IPS DF 6.9 (cell line): Measurements from ENCODE around the gene RRN3.
"Not testable (repeated sequence)": the region's sequence is repeated elsewhere in the genome, so short reads cannot be mapped to it uniquely, and the experiment has no call there.

Experiments
- DNase-seq: peaks from one replicate; pipeline ENCODE4 v3.0.0-alpha.2; 2013; ENCODE audit warnings: low read depth, low spot score
- H3K27ac ChIP-seq: one replicate; pipeline ENCODE4 v1.5.1; 2013; ENCODE audit warnings: low read length, control low read depth
- H3K27me3 ChIP-seq: 2 replicates; pipeline ENCODE4 v1.6.1; 2013; ENCODE audit warnings: mild to moderate bottlenecking, low read length; ENCODE audit not compliant: control insufficient read depth, insufficient read depth
- H3K36me3 ChIP-seq: 2 replicates; pipeline ENCODE4 v1.6.1; 2013; ENCODE audit warnings: low read length; ENCODE audit not compliant: control insufficient read depth, insufficient read depth
- H3K4me1 ChIP-seq: 2 replicates; pipeline ENCODE4 v1.6.1; 2013; ENCODE audit warnings: low read length; ENCODE audit not compliant: control insufficient read depth, insufficient read depth
- H3K4me3 ChIP-seq: 2 replicates; pipeline ENCODE4 v1.5.1; 2013; ENCODE audit warnings: mild to moderate bottlenecking, low read length
- H3K9me3 ChIP-seq: 2 replicates; pipeline ENCODE4 v1.6.1; 2013; ENCODE audit warnings: low read length, inconsistent platforms; ENCODE audit not compliant: control insufficient read depth, insufficient read depth
- WGBS: extraction: QIAGEN DNeasy Blood & Tissue Kit; methylation state at CpG from one replicate; pipeline ENCODE4 v1.1.7; 2013; ENCODE audit warnings: mixed read lengths, missing lambda C conversion rate; ENCODE audit not compliant: insufficient read length, insufficient coverage; 5-methylcytosine and 5-hydroxymethylcytosine counted together

Gene RRN3

GRCh38 chr16:15093955-15094827 is at the start of gene RRN3:
TSS of gene RRN3 (minus strand) at chr16:15094272. CDS start at chr16:15094233, 39 bp downstream.
- not testable (repeated sequence) for H3K27ac ChIP-seq, H3K4me1 ChIP-seq, H3K36me3 ChIP-seq, H3K27me3 ChIP-seq, H3K9me3 ChIP-seq
- peak within 1 kb of the TSS; percentile 70 for H3K4me3 ChIP-seq
- peak; percentile 80 for DNase-seq
- no CpG with 5 or more reads among the region's 56 CpGs for WGBS

GRCh38 chr16:15143601-15144091 is 49.6 kb upstream of the RRN3 start:
- not testable (repeated sequence) for H3K27me3 ChIP-seq, H3K9me3 ChIP-seq, H3K36me3 ChIP-seq, H3K4me3 ChIP-seq, DNase-seq, H3K27ac ChIP-seq
- no CpG with 5 or more reads among the region's 26 CpGs for WGBS
- peaks cover 12% of the 10 kb centered on the region; the same call in 1 of the 2 replicates for H3K4me1 ChIP-seq

GRCh38 chr16:15142891-15143600 is 49.0 kb upstream of the RRN3 start:
- not testable (repeated sequence) for H3K36me3 ChIP-seq, DNase-seq, H3K27me3 ChIP-seq, H3K27ac ChIP-seq, H3K9me3 ChIP-seq, H3K4me3 ChIP-seq
- peaks cover 12% of the 10 kb centered on the region; the same call in 1 of the 2 replicates for H3K4me1 ChIP-seq
- WGBS: no CpG with 5 or more reads among the region's 26 CpGs

GRCh38 chr16:15142107-15142890 is 48.2 kb upstream of the RRN3 start:
- peaks cover 12% of the 10 kb centered on the region; the same call in 1 of the 2 replicates for H3K4me1 ChIP-seq
- not testable (repeated sequence) for H3K4me3 ChIP-seq, DNase-seq, H3K27ac ChIP-seq, H3K9me3 ChIP-seq, H3K27me3 ChIP-seq, H3K36me3 ChIP-seq
- WGBS: no CpG with 5 or more reads among the region's 27 CpGs

GRCh38 chr16:15141586-15141985 is 47.5 kb upstream of the RRN3 start:
- Histone ChIP-seq H3K4me1 (peaks cover 12% of the 10 kb centered on the region; the same call in 1 of the 2 replicates), H3K27me3 (no peaks in the 10 kb centered on the region), H3K27ac (no peak overlapping the region), H3K4me3 (no peak overlapping the region), H3K36me3 (no peaks in the 10 kb centered on the region), H3K9me3 (no peaks in the 10 kb centered on the region)
- no peak for DNase-seq
- WGBS: no CpG with 5 or more reads among the region's 15 CpGs

GRCh38 chr16:15140444-15141365 is 46.6 kb upstream of the RRN3 start:
- not testable (repeated sequence) for H3K27ac ChIP-seq, H3K9me3 ChIP-seq, DNase-seq, H3K4me1 ChIP-seq, H3K27me3 ChIP-seq, H3K36me3 ChIP-seq, H3K4me3 ChIP-seq
- WGBS: no CpG with 5 or more reads among the region's 30 CpGs

- not testable (repeated sequence) for H3K4me1 ChIP-seq, H3K9me3 ChIP-seq, H3K27me3 ChIP-seq, H3K27ac ChIP-seq, H3K4me3 ChIP-seq, DNase-seq, H3K36me3 ChIP-seq
- WGBS: no CpG with 5 or more reads among the region's 15 CpGs
Observed at GRCh38 chr16:15137514-15137913, 43.4 kb upstream of the RRN3 start.

GRCh38 chr16:15135483-15136360 is 41.6 kb upstream of the RRN3 start:
- H3K36me3 ChIP-seq, H3K27me3 ChIP-seq, DNase-seq, H3K4me1 ChIP-seq, H3K4me3 ChIP-seq, H3K27ac ChIP-seq, H3K9me3 ChIP-seq: not testable (repeated sequence)
- no CpG with 5 or more reads among the region's 50 CpGs for WGBS
